Measurements from ENCODE around the gene CD46. TPM values are rescaled to one million over a fixed set of nuclear protein-coding genes. Genes with fewer than 3 reads are reported as not detected.

CD46 gene
- total and polyA plus RNA-seq, 10 of the 15 experiments (the other 5 are each of a cell fraction or from before 2014, with no cell fraction given): 61.1 to 198 (median 81.4) TPM

- no peak for TF ChIP-seq PRDM15 (CRISPR knock-in tag; IDR thresholded peaks at IDR 0.05)
- no peak for TF ChIP-seq FOXK2 (IDR thresholded peaks at IDR 0.05)
- TF ChIP-seq PKNOX1 (IDR thresholded peaks at IDR 0.05): no peak
- TF ChIP-seq BCLAF1 (IDR thresholded peaks at IDR 0.05): no peak
- no peak for TF ChIP-seq ATF7 (IDR thresholded peaks at IDR 0.05; ENCODE audit: low read depth)
- TF ChIP-seq RB1 (IDR thresholded peaks at IDR 0.05; ENCODE audit: borderline replicate concordance): no peak
- no peak for TF ChIP-seq RUNX3 (IDR thresholded peaks at IDR 0.05; ENCODE audit: low read length)
- TF ChIP-seq TBL1XR1 (IDR thresholded peaks at IDR 0.05; ENCODE audit: low read depth, low read length): no peak
- no peak for TF ChIP-seq NBN (IDR thresholded peaks at IDR 0.05)
- TF ChIP-seq MYC (IDR thresholded peaks at IDR 0.05; ENCODE audit: insufficient read depth, insufficient read length, insufficient replicate concordance, low read length, severe bottlenecking): no peak
Measured at GRCh38 chr1:207745839-207746767, 5.8 kb upstream of the CD46 start (continued).
